Keratinocyte (primary cell): Measurements from ENCODE around the gene CD300C. TPM values are rescaled to one million over a fixed set of nuclear protein-coding genes. Genes with fewer than 3 reads are reported as not detected.

ENCODE experiments used
- DNase-seq: peaks from one replicate; pipeline ENCODE4 v3.0.0-alpha.2; 2011; ENCODE audit warnings: low read depth, missing footprints, low spot score
- FAIRE-seq: peaks from 2 replicates; lab custom pipeline; 2011; peaks lifted over from hg19 to GRCh38; lab: Jason Lieb, UNC
- H2AFZ ChIP-seq: 2 replicates; pipeline ENCODE4 v1.6.0; 2012; ENCODE audit warnings: low read length, control low read depth, inconsistent platforms; ENCODE audit not compliant: control insufficient read depth
- H3K27ac ChIP-seq: 2 replicates; pipeline ENCODE4 v1.5.1; 2011; ENCODE audit warnings: low read length; ENCODE audit not compliant: control insufficient read depth, insufficient read depth
- H3K27me3 ChIP-seq: 3 replicates; pipeline ENCODE4 v1.6.0; 2011; ENCODE audit warnings: low read length; ENCODE audit not compliant: control insufficient read depth, insufficient read depth; ENCODE audit errors: extremely low read depth
- H3K36me3 ChIP-seq, 2 experiments: 2 replicates in 1 of 2; 3 replicates in 1 of 2; pipeline ENCODE4 v1.5.1; 2011; ENCODE audit warnings: low read length in 2 of 2, mild to moderate bottlenecking in 1 of 2; ENCODE audit not compliant: control insufficient read depth in 2 of 2, insufficient read depth in 2 of 2; ENCODE audit errors: extremely low read depth in 1 of 2
- H3K4me1 ChIP-seq: 3 replicates; pipeline ENCODE4 v1.5.1; 2011; ENCODE audit warnings: low read length; ENCODE audit not compliant: control insufficient read depth, insufficient read depth; ENCODE audit errors: extremely low read depth
- H3K4me2 ChIP-seq: 3 replicates; pipeline ENCODE4 v1.6.0; 2011; ENCODE audit warnings: low read depth, low read length; ENCODE audit not compliant: control insufficient read depth, insufficient read depth; ENCODE audit errors: extremely low read depth
- H3K4me3 ChIP-seq, 3 experiments: fragments of 200-600 bp in 1 of 3; sonication (generic) in 1 of 3; 2 replicates in 2 of 3; 3 replicates in 1 of 3; pipeline ENCODE4 v1.5.1; 2011 to 2016; ENCODE audit warnings: low read length in 3 of 3, mild to moderate bottlenecking in 3 of 3, control low read depth in 2 of 3, inconsistent platforms in 1 of 3, low read depth in 1 of 3, mixed read lengths in 1 of 3, mixed run types in 1 of 3, moderate library complexity in 1 of 3; ENCODE audit not compliant: control insufficient read depth in 2 of 3, insufficient read depth in 2 of 3; ENCODE audit errors: extremely low read depth in 1 of 3
- H3K79me2 ChIP-seq: 2 replicates; pipeline ENCODE4 v1.6.0; 2012; ENCODE audit warnings: low read length; ENCODE audit not compliant: control insufficient read depth, insufficient read depth
- H3K9ac ChIP-seq: 3 replicates; pipeline ENCODE4 v1.6.0; 2011; ENCODE audit warnings: low read length; ENCODE audit not compliant: control insufficient read depth, insufficient read depth; ENCODE audit errors: extremely low read depth
- H3K9me1 ChIP-seq: 3 replicates; pipeline ENCODE4 v1.6.0; 2011; ENCODE audit warnings: low read length; ENCODE audit not compliant: control insufficient read depth, insufficient read depth; ENCODE audit errors: extremely low read depth
- H3K9me3 ChIP-seq: 2 replicates; pipeline ENCODE4 v1.5.1; 2012; ENCODE audit warnings: low read depth, low read length; ENCODE audit not compliant: control insufficient read depth
- H4K20me1 ChIP-seq: 3 replicates; pipeline ENCODE4 v1.6.0; 2011; ENCODE audit warnings: low read length; ENCODE audit not compliant: control insufficient read depth, insufficient read depth; ENCODE audit errors: extremely low read depth
- EZH2 ChIP-seq: IDR thresholded peaks from one replicate; pipeline ENCODE4 v1.6.1; 2012; ENCODE audit warnings: inconsistent platforms, mild to moderate bottlenecking, low read length, moderate library complexity
- dilution Hi-C: fragments of 300-500 bp; cut with MboI; formaldehyde crosslinking; loops from one replicate; pipeline ENCODE4 v1.7.0; 2020; ENCODE audit warnings: low sequenced_read_pairs; ENCODE audit not compliant: extremely low pct_ligation_motif_present
- polyA plus RNA-seq, 5 experiments: library from polyadenylated mRNA; depleted of rRNA in 3 of 5; stranded (reverse) in 3 of 5; stranded (forward) in 1 of 5; unstranded in 1 of 5; fragments of >200 nt; gene quantifications; 1 replicate in 1 of 5; 2 replicates in 3 of 5; 3 replicates in 1 of 5; pipeline versions ENCODE4 v1.2.1 to v1.2.3, GENCODE V29; 2011 to 2012; ENCODE audit warnings: missing spikeins in 2 of 5, low read depth in 1 of 5, low replicate concordance in 1 of 5
- TF ChIP-seq, protein P1 (sequence below), 3 experiments: IDR thresholded peaks in 1 of 3; conservative IDR thresholded peaks in 1 of 3; optimal IDR thresholded peaks in 1 of 3; 2 replicates in 2 of 3; 3 replicates in 1 of 3; pipeline versions ENCODE3 to v1.5.1; 2011; ENCODE audit warnings: low read length in 3 of 3, mild to moderate bottlenecking in 3 of 3, moderate library complexity in 2 of 3, control low read depth in 1 of 3, inconsistent platforms in 1 of 3; ENCODE audit not compliant: insufficient read depth in 2 of 3; ENCODE audit errors: extremely low read depth in 1 of 3

CD300C gene
- polyA plus RNA-seq, 1 donor (not counting 4 experiments of a cell fraction or from before 2014, with no cell fraction given) = not detected

DNA sequence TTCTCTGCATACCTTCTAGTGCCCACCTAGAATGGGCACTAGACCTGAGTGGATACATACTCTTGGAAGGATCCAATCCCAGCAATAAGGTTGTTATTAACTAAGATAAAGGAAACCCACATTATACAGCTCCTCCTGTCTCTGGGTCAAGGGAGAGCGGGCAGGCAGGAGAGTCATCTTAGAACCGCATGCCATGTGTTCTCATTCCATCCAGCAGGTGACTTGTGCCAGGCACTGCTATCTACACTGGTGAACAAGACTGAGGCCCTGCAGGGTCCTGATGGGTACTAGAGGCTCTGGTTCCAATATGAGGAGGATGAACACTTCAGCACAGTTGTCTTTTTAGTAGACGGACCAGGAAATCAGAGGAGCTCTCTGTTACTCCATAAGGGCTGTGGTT, 27.3 kb upstream of the CD300C start:
- Histone ChIP-seq H2AFZ (no peak overlapping the region), H3K4me2 (no peak overlapping the region), H3K27me3 (peaks cover 5% of the 10 kb centered on the region), H3K9me1 (no peaks in the 10 kb centered on the region), H3K9me3 (no peaks in the 10 kb centered on the region), H3K27ac (no peak overlapping the region), H3K4me1 (peaks cover 21% of the 10 kb centered on the region), H3K9ac (no peak overlapping the region), H3K79me2 (no peaks in the 10 kb centered on the region), H3K36me3 (no peaks in the 10 kb centered on the region), H3K4me3 (no peak overlapping the region), H4K20me1 (no peaks in the 10 kb centered on the region)
- dilution Hi-C loops = no loop called here
- DNase-seq (no peak), FAIRE-seq (no peak)
- TF ChIP-seq, protein P1, sequence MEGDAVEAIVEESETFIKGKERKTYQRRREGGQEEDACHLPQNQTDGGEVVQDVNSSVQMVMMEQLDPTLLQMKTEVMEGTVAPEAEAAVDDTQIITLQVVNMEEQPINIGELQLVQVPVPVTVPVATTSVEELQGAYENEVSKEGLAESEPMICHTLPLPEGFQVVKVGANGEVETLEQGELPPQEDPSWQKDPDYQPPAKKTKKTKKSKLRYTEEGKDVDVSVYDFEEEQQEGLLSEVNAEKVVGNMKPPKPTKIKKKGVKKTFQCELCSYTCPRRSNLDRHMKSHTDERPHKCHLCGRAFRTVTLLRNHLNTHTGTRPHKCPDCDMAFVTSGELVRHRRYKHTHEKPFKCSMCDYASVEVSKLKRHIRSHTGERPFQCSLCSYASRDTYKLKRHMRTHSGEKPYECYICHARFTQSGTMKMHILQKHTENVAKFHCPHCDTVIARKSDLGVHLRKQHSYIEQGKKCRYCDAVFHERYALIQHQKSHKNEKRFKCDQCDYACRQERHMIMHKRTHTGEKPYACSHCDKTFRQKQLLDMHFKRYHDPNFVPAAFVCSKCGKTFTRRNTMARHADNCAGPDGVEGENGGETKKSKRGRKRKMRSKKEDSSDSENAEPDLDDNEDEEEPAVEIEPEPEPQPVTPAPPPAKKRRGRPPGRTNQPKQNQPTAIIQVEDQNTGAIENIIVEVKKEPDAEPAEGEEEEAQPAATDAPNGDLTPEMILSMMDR (optimal IDR thresholded peaks at IDR 0.05 in 1 of 3, IDR thresholded peaks at IDR 0.05 in 1 of 3, conservative IDR thresholded peaks at IDR 0.05 in 1 of 3; ENCODE audit: extremely low read depth in 1 of 3, insufficient read depth in 2 of 3, low read length in 3 of 3) = peak in 1 of 3 experiments; percentile 3
- no peak for TF ChIP-seq EZH2

DNA sequence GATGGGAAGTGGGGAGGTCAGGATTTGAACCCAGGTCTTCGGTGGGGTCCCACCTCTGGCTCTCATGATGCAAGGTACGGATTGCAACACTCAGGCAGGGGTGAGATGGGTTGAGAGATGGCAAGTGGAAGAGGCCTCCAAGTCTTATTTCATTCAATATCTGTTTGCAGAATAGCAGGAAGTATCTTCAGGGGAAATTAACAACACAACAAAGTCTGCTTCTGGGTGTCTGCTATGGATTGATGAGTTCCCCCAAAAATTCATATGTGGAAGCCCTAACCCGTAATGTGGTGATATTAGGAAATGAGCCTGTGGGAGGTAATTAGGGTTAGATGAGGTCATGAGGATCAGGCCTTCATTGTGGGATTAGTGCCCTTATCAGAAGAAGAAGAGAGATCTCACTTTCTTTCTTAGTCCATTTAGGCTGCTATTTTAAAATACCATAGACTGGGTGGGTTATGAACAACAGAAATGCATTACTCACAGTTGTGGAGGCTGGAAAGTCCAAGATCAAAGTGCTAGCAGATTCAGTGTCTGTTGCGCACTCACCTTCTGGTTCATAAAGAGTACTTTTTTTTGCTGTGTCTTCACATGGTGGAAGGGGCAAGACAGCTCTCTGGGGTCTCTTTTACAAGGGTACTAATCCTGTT, 25.8 kb upstream of the CD300C start:
- Histone ChIP-seq H3K4me2 (no peak overlapping the region), H3K4me3 (no peak overlapping the region), H3K9me1 (no peaks in the 10 kb centered on the region), H3K9ac (no peak overlapping the region), H3K79me2 (no peaks in the 10 kb centered on the region), H3K27ac (no peak overlapping the region), H3K9me3 (no peaks in the 10 kb centered on the region), H3K27me3 (peaks cover 4% of the 10 kb centered on the region), H2AFZ (no peak overlapping the region), H4K20me1 (no peaks in the 10 kb centered on the region), H3K36me3 (no peaks in the 10 kb centered on the region), H3K4me1 (peaks cover 21% of the 10 kb centered on the region)
- TF ChIP-seq EZH2 = no peak
- TF ChIP-seq, protein P1 (optimal IDR thresholded peaks at IDR 0.05 in 1 of 3, IDR thresholded peaks at IDR 0.05 in 1 of 3, conservative IDR thresholded peaks at IDR 0.05 in 1 of 3; ENCODE audit: extremely low read depth in 1 of 3, insufficient read depth in 2 of 3, low read length in 3 of 3) = no peak
- DNase-seq (no peak), FAIRE-seq (no peak)
- dilution Hi-C loops = no loop called here
